Subcutaneous adipose tissue (tissue), 4 donors: ENCODE measurements around the gene MYO3B. TPM values are rescaled to one million over a fixed set of nuclear protein-coding genes. Genes with fewer than 3 reads are reported as not detected.

Experiments
- total RNA-seq, 4 donors: library from RNA; depleted of rRNA; stranded (reverse); fragments of >200 nt; gene quantifications; one replicate each; pipeline ENCODE4 v1.1.0, GENCODE V29; 2016
- TF ChIP-seq, protein P1 (sequence below): fragments of 450-650 bp; IDR thresholded peaks from one replicate; pipeline ENCODE4 v1.5.1; 2016; ENCODE audit warnings: low read depth, mild to moderate bottlenecking, control low read depth, antibody characterized with exemption, moderate library complexity

Gene MYO3B
- total RNA-seq, 4 donors from 2014 or later = 0.17 TPM; not detected in 3

DNA sequence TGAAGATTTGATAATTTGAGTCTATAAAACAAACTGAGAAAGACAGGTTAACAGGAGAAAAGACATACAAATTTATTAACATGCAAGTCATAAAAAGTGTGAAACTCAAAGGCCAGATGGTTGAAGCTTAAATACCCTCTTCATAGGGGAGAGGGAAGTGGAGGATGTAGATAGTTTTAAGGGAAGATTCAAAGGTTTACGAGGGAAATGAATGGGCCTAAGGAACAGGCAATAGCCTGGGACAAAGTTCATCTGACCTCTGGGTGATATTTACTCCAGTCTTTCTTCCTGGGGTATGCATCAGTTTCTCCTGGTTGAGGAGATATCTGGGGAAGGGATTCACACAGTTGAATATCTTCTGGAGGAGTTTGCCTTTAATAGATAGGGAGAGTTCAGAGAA, 322.2 kb downstream of the MYO3B start:
- TF ChIP-seq, protein P1, sequence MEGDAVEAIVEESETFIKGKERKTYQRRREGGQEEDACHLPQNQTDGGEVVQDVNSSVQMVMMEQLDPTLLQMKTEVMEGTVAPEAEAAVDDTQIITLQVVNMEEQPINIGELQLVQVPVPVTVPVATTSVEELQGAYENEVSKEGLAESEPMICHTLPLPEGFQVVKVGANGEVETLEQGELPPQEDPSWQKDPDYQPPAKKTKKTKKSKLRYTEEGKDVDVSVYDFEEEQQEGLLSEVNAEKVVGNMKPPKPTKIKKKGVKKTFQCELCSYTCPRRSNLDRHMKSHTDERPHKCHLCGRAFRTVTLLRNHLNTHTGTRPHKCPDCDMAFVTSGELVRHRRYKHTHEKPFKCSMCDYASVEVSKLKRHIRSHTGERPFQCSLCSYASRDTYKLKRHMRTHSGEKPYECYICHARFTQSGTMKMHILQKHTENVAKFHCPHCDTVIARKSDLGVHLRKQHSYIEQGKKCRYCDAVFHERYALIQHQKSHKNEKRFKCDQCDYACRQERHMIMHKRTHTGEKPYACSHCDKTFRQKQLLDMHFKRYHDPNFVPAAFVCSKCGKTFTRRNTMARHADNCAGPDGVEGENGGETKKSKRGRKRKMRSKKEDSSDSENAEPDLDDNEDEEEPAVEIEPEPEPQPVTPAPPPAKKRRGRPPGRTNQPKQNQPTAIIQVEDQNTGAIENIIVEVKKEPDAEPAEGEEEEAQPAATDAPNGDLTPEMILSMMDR = no peak

DNA sequence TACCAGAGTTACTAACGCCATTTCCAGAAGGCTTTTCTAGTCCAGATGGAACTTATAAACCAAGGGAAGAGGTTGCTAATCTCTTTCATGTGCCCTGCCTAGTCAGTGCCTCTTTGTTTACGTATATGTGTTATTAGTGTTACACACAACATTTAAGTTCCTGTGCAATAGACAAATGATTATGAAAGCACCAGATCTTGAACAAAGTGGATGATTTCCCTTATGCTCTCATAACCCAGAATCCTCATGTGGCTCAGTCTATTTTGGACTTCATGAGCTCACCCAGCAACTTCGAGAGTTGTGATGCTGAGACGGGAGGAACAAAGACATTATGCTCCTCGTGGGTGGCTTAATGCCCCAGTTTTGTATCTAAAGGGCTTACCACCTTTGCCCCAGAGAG, 322.8 kb downstream of the MYO3B start:
- TF ChIP-seq, protein P1 = no peak

DNA sequence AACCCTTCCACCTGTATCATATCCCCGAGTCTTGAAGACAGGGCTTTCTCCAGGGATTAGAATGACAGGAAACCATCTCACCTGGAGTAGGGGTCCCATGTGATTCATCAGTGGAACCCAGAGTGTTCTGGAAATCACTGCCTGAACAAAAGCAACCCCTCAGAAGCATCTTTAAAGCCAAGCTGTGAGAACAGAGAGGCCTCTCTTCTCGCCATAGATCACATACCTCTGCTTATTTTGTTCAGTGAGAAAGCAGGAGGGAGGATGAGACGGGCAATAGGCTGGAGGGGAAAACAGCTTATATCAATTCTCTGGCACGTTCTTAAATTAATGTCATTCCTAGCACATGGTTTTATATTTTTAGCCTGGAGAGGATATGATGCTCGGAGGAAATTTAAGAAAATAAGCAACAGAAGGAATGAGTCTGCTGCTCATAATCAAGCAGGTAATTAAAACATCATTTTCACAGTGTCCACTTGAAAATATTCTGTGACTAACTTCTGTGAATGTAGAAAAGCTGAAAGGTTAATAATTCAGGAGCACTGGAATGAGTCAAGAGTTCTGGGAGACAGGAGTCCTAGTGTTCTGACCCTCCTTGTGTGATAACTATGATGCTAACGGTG, 323.6 kb downstream of the MYO3B start:
- TF ChIP-seq, protein P1 = no peak

DNA sequence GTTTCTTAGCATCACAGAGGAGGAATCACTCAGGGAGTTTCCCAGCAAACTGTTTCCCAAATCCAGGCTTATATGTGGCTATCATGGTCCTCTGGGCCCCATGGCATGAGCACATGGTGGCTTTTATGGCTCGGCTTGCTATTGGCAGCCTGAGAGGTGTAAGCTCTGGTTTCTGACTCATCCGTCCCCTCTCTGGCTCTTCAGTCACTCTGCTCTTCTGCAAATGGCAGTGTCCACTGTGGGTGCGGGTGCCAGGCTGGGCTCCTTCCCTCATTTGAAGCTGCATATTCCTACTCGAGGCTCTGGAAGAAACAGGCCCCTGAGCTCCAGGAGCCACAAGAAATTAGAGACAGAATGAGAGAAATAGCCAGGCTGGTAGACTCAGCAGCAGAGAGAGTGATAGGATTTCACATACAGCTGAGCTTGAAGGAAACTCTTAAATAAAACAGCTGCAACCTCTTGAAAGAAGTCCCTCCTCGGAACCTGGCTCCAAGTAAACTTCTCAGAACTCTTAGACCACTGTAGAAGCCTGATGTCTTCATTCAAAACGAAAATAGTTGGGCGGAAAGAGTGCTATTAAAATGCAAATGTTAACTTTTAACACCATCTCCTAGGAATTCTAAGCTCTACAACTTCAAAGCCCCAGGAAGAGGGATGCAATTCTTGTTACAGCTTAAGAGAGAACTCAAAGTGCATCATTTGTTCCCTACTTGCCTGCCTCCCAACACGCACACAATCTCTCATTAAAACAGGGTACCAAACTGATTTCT, 324.6 kb downstream of the MYO3B start:
- TF ChIP-seq, protein P1 = no peak

DNA sequence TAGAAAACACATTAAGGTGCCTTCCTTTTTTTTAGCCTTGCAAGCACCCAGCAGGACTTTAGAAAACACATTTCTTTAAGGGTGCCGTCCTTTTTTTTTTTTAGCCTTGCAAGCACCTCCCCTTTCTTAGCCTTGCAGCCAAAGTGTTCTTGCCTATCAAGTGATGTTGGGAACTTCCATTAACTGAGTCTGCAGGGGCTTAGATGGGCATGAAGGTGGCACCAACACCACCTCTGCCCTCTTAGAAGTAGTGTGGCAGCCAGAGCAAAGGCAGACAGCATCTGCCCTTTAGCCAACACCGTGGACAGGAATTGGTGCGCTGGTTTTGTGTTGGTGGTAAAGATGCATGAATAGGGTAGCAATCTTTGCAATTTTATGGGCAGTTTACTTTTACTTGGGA, 325.6 kb downstream of the MYO3B start:
- TF ChIP-seq, protein P1 = no peak

DNA sequence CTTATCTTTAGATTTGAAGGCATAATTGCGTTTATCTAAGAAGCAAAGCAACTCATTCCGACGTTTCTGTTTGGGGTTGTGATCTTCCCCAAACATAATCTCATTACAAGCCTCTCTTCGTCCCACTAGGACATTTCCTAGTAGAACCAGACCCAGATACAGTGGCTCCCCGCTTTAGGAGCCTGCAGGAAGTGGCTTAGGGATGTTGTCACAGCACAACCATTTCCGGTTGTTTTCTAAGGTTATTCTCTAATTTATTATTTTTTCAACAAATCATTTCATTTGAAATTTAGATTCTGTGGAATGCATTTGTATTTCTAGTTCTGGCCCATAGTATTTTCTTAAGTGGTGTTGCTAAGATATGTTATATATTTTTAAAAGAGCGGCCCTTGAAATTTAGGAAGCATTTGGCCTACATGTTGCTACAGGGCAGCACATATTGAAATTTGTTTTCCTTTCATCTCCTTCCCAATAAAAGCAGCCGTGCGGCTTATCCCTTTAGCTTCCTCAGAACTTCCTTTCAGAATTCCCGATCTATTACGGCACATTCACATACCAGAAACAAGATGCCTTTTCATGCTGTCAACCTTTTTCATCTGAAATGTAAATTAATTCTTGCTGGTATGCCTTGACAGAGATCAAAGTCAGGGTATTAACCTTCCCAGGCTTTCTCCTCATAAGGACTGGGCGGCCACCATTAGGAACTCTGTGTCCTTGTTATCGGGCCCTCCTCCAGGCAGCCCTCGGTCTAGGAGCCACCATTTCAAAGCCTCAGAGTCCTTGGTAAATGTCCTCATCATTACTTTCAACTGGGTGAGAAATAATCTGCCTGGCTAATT, 326.2 kb downstream of the MYO3B start:
- TF ChIP-seq, protein P1 = no peak

DNA sequence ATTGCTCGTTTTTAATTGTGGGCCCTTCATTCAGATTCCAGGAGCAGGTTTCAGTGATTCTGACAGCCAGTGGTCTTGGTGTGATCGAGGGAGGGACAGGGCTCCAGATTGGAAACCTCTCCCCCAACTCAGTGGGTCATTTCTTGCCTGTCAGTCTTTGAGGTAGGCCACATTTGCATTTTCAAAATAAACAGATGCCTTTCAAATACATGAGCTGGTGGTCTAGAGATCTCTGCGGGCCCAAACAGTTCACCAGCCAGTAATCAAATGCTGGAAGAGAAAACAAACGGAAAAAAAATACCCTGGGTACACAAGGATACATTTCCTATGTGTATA, 326.8 kb downstream of the MYO3B start:
- TF ChIP-seq, protein P1 = no peak
